ENCODE measurements around the gene NOS1.

GRCh38 chr12:117240081-117240755 lies 121.2 kb downstream of the NOS1 start:
- TF ChIP-seq, protein P1, sequence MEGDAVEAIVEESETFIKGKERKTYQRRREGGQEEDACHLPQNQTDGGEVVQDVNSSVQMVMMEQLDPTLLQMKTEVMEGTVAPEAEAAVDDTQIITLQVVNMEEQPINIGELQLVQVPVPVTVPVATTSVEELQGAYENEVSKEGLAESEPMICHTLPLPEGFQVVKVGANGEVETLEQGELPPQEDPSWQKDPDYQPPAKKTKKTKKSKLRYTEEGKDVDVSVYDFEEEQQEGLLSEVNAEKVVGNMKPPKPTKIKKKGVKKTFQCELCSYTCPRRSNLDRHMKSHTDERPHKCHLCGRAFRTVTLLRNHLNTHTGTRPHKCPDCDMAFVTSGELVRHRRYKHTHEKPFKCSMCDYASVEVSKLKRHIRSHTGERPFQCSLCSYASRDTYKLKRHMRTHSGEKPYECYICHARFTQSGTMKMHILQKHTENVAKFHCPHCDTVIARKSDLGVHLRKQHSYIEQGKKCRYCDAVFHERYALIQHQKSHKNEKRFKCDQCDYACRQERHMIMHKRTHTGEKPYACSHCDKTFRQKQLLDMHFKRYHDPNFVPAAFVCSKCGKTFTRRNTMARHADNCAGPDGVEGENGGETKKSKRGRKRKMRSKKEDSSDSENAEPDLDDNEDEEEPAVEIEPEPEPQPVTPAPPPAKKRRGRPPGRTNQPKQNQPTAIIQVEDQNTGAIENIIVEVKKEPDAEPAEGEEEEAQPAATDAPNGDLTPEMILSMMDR (conservative IDR thresholded peaks at IDR 0.05 in 1 of 2, IDR thresholded peaks at IDR 0.05 in 1 of 2; ENCODE audit: extremely low read depth in 1 of 2, insufficient read depth in 1 of 2, low read depth in 1 of 2, low read length in 2 of 2): no peak
- no peak for TF ChIP-seq EZH2 (IDR thresholded peaks at IDR 0.05; ENCODE audit: borderline replicate concordance, low read length)
